HG02885 (cell line): ENCODE results near the gene CD84.
A peak's percentile ranks its signal among the peaks of the same experiment; 100 is the strongest.
"Not testable (repeated sequence)": the region's sequence is repeated elsewhere in the genome, so short reads cannot be mapped to it uniquely, and the experiment has no call there.

Experiments used
- ATAC-seq: cut with Tn5 transposase; IDR thresholded peaks from one replicate; pipeline ENCODE4 v1.9.1; 2021; ENCODE audit warnings: mild to moderate bottlenecking; ENCODE audit not compliant: unreplicated experiment, poor library complexity

CD84 gene, protein sequence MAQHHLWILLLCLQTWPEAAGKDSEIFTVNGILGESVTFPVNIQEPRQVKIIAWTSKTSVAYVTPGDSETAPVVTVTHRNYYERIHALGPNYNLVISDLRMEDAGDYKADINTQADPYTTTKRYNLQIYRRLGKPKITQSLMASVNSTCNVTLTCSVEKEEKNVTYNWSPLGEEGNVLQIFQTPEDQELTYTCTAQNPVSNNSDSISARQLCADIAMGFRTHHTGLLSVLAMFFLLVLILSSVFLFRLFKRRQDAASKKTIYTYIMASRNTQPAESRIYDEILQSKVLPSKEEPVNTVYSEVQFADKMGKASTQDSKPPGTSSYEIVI

DNA sequence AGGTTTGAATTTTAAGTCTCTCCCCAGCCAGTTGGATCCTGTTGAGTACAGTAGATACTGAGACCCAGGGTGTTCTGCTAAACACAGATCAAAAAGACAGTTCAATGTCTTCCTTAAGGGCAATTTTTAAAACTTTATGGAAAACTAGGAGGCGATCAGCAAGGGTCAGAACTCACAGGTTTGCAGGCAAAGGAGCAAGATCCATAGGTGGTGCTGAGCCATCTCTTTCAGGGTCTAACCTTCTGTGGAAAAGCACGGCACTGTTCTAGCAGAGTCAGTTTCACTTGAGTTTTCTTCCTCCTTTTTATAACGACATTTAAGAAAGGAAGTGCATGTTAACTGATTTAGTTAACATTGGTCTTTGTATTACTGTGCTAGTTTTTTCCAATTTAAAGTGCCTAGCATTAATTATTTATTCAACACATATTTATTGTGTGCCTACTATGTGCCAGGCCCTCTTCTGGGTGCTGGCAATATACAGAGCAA, at the start of gene CD84:
Gene CD84 (minus strand): TSS at position 281 of the 486 bp plus-strand sequence. CDS start 59 bp downstream, at position 222.
- no peak for ATAC-seq

DNA sequence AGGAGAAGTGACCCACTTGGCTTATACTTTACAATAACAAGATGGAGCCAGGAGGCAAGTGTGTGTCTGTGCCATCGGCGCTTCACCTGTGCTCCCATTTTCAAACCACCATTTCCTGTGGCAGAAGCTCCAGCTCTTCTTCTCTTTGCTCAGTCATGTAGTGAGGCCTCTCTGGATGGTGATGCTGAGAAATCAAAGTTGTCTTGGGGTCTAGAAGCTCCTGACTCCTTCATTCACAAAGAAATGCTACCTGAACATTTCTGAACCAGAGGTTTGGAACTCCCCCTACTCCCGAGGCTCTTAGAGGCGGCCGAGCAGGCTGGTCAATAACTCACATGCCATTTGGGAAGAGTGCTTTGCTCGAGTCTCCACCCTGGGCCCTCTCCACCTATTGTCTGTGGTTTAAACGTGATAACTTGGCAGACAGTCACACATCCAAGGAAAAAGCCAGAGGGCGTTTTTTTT, 49.5 kb upstream of the CD84 start:
- ATAC-seq, result no peak

DNA sequence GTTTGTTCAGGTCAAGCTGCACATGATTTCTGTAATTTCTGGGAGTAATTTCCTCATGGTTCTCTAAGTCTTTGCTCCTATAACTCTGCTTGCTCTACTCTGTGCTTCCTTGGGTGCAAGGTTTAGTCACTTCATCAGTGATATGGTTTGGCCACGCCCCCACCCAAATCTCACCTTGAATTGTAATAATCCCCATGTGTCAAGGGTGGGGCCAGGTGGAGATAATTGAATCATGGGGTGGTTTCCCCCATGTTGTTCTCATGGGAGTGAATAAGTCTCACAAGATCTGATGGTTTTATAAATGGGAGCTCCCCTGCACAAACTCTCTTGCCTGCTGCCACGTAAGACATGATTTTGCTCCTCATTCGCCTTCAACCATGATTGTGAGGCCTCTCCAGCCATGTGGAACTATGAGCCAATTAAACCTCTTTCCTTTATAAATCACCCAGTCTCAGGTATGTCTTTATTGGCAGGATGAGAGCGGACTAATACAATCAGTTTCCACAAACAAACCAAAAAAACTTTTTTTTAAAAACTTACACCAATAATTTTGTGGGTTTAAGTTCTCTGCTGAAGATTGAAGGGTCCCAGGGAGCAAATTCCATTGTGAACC, 48.5 kb upstream of the CD84 start:
- ATAC-seq, result not testable (repeated sequence)

DNA sequence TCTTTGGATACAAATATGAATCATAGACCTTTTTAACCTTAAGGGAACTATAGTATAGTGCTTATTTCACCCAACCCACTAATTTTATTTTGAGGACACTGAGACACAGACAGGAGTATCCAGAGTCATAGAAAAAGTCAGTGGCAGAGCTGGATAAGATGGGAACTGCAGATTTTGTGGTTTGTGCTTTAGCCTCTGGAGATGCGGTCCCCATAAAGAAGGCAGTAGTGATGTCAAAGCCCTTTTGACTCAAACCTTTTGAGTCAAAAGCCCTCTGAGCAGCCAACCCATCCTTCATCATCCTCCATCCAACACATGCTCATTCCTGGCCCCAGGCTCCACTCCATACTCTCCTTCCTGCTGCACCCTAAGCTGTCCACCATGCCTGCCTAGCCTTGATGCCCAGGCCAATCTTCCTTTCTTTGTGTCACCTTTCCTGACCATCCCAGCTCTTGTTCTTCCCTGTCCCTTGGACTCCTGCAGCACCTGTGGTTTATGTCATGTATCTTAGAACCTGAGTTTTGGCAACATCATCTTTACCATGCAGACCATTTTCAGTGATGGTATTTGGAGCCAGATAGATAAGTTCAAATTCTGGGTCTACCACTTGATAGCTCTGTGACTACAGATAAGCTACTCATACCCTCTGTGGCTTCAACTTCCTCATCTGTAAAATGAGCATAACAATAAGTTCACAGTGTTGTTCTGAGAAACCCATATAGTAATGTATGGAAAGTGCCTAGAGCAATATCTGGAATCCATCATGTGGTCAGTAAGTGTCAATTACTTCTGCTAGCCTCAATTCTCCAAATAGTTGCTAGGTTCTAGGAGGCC, 47.4 kb upstream of the CD84 start:
- peak; percentile 41 for ATAC-seq

DNA sequence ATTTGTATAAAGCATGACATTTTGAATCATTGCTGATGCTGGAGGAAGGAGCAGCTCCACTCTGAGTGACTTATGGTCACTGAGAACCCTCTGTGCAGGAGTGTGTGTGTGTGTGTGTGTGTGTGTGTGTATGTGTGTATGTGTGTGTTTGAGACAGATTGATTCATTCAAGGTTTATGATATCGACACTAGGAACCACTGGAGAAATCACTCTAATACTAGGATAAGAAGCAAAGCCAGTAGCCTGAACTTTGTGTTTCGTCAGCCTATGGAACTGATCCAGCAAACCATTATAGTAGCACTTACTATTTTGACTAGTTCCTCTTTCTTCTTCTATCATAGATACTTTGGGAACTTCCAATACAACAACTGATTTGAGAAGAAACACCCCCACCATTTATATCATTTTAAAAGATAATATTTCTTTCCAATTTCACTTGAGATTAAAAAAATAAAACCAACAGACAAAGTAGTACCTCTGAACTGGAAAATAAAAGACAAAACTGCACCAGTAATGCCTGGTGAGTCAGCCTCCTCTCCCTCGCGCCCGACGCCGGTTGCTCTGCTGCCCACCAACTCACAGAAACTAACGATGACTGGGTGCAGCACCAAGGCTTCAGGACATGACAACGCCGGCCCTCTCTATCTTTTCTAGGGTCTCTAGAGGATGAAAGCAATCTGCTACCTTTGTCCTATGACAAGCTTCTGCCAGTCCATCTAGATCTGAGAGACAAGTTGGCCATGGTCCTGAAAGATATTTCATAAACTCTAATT, 46.6 kb upstream of the CD84 start:
- no peak for ATAC-seq

DNA sequence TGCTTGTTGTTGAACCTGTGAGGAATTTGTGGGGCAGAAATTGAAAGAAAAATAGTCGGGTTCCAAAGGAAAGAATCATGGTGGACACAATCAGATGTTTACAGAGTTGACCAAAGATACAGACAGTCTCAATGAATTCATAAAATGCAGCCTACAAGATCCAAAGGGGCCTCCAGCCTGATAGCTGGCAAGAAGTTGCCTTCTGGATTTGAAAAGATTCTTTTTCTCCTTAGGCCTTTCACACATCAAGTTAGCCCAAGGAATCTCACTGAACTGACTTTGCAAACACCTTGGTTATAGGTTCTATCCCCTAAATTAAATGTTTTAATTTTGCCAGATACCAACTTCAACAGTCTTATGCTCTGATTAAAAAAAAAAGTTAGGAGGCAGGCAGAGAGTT, 46.0 kb upstream of the CD84 start:
- no peak for ATAC-seq

DNA sequence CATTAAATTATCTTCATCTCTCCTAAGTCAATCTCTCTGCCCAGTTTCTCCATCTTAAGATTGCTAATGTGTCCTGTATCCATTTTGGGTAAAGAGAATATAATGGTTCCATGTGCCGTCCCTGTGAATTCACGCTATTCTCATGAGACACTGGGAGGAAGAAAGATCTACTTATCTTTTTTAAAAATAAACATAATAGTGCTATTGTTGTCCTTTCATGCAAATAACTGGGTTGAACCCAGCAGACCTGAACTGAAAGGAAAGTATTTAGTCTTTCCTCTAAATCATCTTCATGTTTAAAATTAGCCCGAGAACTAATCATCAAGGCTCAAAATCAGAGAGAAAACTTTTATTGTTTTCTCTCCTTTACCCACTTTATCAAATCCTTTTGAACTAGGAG, 45.2 kb upstream of the CD84 start:
- ATAC-seq, result no peak

DNA sequence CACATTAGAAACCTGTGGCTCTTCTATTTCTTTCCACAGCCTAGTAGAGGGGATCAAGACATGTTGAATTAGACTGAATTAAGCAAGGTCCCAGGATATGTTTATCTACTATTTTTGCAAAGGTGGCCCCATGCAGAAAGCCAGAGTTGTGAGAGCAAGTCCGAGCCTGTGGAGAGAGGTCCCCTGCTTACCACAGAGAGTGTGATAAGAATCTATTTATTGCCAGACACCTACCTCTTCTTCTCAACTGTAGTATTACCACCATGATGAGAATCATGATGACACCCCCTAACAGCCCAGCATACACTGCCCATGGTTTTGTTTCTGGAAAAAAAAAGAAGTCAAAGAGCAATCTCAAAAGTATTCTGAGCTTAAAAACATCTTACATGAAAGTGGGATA, 44.6 kb upstream of the CD84 start:
- peak; percentile 30 for ATAC-seq

DNA sequence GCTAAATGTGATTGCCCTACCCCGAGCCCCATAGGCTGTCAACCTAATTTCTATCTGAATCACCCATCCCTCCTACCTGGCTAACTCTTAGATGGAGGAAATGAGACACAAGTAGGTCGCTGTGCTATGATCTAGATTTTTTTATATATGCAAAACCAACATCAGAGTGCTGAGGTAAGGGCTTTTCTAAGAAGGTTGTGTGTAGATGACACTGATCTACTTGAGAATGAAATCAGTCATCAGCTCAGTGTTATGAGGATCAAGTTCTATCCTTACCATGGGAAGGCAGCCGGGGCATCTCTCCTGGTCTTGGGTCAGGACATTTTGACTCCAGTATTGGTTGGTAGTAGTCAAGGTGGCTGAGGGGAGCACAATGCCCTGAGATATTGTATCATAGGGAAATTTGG, 43.9 kb upstream of the CD84 start:
- no peak for ATAC-seq

DNA sequence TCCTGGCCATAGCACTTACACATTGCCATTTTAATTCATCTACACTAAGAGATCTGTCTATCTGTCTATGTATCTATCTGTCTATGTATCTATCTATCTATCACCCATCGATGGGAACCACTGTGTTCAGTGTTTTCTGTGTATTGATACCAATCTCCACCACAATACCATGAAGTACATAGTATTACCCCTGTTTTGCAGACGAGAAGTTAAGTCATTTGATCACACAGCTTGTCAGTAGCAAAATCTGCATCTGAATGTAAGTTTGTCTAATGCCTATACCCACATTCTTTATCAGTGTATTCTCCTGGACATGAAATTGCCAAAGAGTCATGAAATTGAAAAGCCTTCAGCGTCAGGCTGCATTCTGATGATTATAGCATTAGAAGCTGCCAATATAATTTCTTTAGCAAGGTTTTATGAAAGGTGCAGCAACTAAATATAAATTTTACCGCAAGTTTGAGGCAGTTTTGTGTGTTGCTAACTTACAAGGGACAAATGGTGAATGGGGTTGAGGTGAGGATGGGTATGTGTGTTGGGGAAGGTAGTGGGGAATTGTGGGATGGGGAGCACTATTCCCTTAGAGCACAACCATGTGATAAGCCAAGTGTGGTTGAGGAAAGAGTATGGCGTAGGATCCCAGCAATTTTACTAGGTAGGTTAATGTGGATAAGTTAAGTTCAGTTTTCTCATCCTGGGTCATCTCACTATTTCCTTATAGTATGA, 43.4 kb upstream of the CD84 start:
- ATAC-seq, result no peak

DNA sequence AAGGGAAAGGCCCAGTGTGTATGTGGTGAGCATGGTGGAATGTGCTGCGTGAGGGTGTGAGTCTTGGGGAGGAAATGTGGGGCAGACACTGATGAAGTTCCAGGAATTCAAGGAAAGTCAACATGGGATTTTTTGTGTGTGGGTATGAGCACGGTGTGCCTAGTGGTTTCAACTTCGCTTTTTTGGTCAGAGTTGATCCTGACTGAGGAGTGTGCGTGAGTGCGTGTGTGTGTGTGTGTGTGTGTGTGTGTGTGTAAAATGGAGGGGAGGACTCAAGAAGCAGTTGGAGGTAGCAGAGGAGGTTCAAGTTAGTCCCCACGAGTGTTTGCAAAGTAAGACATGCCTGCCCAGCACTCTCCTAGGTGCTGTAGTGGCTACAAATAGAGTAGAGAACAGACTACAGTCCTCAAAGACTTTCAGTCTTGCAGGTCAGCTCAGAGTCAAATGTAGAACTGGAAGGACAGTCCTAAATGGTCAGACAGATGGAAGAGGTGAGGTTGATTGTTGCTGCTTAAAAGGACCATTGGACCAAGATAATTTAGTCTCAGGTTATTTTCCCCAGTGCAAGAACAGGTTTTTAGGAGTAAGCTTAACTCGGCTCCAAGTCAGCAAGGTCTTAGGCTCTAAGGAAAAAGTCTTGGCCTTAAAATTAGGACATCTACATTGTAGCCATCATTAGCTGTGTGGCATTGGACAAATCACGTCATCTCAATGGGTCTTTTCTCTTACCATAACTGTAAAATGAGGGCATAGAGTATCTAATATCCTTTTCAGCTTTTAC, 42.5 kb upstream of the CD84 start:
- ATAC-seq, result no peak

DNA sequence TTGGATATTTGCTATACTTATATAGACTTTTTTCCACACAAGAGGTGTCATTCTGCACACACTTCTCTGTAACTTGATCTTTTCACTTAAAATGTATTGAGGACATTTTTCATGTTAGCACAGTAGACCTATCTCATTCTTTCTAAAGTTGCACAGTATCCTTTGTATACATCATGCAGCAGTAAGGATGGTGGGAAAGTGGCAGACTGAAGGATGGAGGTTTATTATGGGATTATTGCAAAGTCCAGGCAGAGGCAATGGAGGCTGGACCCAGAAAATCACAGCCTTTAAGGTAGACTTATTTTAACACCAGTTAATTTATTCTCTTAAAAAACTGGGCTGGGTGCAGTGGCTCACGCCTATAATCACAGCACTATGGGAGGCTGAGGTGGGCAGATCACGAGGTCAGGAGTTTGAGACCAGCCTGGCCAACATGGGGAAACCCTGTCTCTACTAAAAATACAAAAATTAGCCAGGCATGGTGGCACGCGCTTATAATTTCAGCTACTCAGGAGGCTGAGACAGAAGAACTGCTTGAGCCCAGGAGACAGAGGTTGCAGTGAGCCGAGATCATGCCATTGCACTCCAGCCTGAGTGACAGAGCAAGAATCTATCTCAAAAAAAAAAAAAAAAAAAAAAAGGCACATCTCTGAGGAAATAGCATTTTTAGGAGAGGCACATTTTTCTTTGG, 41.8 kb upstream of the CD84 start:
- ATAC-seq, result no peak

DNA sequence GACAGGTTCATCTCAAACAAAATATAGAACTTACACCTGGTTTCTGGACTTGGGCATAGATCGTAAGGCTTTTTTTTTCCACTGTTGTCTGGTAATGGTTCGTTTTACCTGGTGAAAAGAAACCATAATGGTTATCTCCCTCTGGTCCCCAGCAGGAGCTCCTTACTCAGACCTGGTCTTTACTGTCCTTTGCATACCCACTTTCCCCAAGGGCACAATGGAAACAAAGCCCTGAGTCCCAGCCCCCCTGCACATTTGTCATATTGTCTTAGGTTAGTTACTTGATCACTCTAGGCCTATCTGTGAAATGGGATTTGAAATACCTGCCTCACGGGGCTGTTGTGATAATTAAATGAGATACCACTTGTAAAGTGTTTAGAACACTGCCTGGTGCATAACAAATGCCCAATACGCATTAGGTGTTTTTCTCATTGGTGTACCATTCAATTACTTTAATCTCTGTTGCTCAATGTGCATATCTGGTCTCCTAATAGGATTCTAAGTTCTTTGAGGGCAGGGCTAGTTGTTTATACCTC, 40.5 kb upstream of the CD84 start:
- no peak for ATAC-seq

DNA sequence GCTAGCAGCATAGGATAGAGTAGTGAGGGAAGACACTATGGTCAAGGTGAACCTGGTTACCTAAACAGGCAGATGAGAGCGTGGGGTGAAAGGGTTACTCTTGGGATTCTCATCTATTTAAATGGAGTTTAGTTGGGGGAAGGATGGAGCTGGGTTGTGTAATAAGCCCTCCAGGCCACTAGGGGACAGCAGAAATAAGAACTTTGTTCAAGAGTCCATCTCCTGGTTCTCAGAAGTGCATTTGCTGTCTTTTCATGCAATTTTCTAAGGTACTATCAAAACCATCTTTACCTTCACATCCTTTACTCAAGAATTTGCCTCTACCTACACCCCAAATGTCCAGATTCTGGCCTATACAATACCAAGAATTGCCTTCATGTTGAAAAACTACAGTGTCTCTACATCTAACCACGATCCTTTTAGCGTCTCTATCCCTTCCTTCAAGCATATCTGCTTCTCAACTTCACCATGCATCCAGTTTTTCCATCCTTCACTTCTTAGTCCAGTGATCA, 39.5 kb upstream of the CD84 start:
- ATAC-seq, result no peak

DNA sequence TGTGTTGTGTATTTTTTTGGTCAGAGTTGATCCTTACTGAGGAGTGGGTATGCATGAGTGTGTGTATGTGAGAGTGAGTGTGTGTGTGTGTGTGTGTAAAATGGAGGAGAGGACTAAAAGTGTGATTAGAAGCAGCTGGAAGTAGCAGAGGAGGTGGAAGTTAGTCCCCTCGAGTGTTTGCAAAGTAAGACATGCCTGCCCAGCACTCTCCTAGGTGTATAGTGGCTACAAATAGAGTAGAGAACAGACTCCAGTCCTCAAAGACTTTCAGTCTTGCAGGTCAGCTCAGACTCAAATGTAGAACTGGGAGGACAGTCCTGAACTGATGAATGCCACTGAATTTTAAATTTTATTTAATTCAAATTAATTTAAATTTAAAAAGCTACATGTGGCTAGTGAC, 39.0 kb upstream of the CD84 start:
- no peak for ATAC-seq

DNA sequence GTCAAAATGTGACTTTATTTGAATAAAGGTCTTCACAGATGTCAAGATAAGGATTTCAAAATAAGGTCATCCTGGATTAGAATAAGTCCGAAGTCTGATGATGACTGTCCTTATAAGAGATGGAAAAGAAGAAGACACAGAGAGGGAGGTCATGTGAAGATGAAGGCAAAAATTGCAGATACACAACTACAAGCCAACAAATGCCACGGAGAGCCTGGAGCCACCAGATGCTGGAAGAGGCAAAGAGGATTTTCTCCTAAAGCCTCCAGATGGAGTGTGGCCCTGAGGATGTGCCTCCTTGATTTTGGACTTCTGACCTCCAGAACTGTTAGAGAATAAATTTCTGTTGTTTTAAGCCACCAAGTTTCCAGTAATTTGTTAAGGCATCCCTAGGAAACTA, 36.4 kb upstream of the CD84 start:
- ATAC-seq, result no peak

DNA sequence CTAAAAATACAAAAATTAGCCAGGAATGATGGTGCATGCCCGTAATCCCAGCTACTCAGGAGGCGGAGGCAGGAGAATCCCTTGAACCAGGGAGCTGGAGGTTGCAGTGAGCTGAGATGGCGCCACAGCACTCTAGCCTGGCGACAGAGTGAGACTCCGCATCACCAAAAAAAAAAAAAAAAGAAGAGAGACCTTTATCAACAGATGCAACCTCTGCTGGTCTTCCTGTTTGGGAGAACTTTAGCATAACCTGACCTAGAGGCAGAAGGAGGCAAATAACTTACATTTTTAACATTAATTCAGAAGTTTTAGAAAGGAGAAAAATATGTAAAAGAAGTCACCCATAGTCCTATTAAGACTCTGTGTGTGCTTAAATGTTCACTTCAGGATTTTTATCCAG, 35.1 kb upstream of the CD84 start:
- ATAC-seq, result no peak
